Measurements from ENCODE around the gene LCN1.

DNA sequence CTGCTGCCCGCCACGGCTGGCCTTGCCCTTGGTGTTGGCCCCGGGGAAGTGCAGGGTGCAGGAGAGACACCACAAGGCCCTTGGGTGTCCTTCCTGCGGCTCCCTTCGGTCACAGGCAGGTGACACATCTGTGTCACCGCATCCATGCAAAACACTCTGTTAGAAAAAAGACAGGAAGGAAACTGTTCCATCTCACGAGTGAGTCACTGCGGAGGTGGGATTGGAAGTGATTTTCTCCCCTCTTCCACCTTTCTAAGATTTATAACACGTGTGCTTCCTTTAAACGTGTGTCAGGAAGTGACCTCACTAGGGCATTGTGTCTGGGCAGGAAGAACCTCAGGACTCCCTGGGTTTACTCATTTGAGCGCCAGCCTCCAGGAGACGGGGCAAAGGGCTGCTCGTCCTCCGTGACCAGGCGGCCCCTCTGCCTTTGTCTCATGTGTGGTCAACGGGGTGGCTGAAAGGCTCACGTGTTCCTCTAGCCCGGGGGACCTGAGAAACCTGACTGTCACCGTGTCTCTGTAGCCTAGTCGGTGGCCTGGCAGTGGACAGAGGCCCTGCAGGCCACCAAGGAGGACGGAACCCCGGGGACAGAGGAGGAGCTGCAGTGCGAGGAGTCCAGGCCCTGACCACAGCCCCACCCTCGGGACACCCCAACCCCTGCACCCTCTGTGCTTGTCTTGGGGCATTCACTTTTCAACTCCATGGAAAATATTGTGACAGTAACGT lies 4.9 kb upstream of the LCN1 start:
- TF ChIP-seq POLR2A (IDR thresholded peaks at IDR 0.05) (no peak), CTCF (IDR thresholded peaks at IDR 0.05) (no peak)

Data from thyroid gland (tissue), 4 donors.